ENCODE measurements around the gene CNTN5. TPM values are rescaled to one million over a fixed set of nuclear protein-coding genes. Genes with fewer than 3 reads are reported as not detected.

Gene CNTN5
- total and polyA plus RNA-seq, 10 of the 15 experiments (the other 5 are each of a cell fraction or from before 2014, with no cell fraction given): 0.01 TPM; not detected in 9

GRCh38 chr11:99708928-99709672 lies 688.4 kb downstream of the CNTN5 start:
- Histone ChIP-seq H3K9ac (ENCODE audit: control insufficient read depth, insufficient read depth, low read length) (no peak overlapping the region), H3K4me2 (ENCODE audit: control insufficient read depth, insufficient read depth) (no peak overlapping the region), H3K27me3 (replicated peaks in 1 of 2; ENCODE audit: control insufficient read depth in 2 of 2, insufficient read depth in 2 of 2, low read length in 1 of 2) (no peaks in the 10 kb centered on the region), H3K4me1 (ENCODE audit: control insufficient read depth, insufficient read depth, low read length) (no peaks in the 10 kb centered on the region), H3K79me2 (ENCODE audit: control insufficient read depth, insufficient read depth, low read length) (no peaks in the 10 kb centered on the region), H2AFZ (ENCODE audit: control insufficient read depth, low read depth, low read length) (no peak overlapping the region), H3K4me3 (no peak overlapping the region), H3K36me3 (ENCODE audit: control insufficient read depth in 2 of 2, insufficient read depth in 2 of 2, low read length in 1 of 2) (no peaks in the 10 kb centered on the region), H3K9me3 (replicated peaks; ENCODE audit: control insufficient read depth, insufficient read depth, low read length) (no peaks in the 10 kb centered on the region), H4K20me1 (ENCODE audit: control insufficient read depth, insufficient read depth) (no peaks in the 10 kb centered on the region), H3K27ac (ENCODE audit: control insufficient read depth, insufficient read depth) (no peak overlapping the region)
- DNase-seq (ENCODE audit: low read depth, low spot score) (no peak), FAIRE-seq (no peak), ATAC-seq (no peak)
- ChIA-PET RAD21 (ENCODE audit: unreplicated experiment) (no interaction called here), CTCF (interaction anchor here (0.6 kb wide), 1 partner anchor 327 kb away, joined by 4 read pairs; no protein-coding TSS in a partner anchor), SMC1A (ENCODE audit: uncharacterized antibody, unreplicated experiment) (interaction anchor here (1.3 kb wide), 1 partner anchor 11 kb away, joined by 5 read pairs; no protein-coding TSS in a partner anchor), POLR2A (no interaction called here)
- 8% methylated on average over 3 of the region's 3 CpGs for WGBS (ENCODE audit: insufficient coverage, insufficient replicate concordance, low lambda C conversion rate, missing lambda C conversion rate)
- no TSS peak for BruUV-seq (replicated peaks)
- TF ChIP-seq CREM (IDR thresholded peaks at IDR 0.05; ENCODE audit: low read depth) (no peak), RCOR1 (conservative IDR thresholded peaks at IDR 0.05; ENCODE audit: low read depth, low read length) (no peak), NR2C1 (IDR thresholded peaks at IDR 0.05) (no peak), ZNF622 (IDR thresholded peaks at IDR 0.05) (no peak), ZBTB4 (CRISPR knock-in tag; IDR thresholded peaks at IDR 0.05) (no peak), EP300 (IDR thresholded peaks at IDR 0.05; ENCODE audit: borderline replicate concordance in 1 of 2, control insufficient read depth in 1 of 2, low read depth in 2 of 2, low read length in 2 of 2) (no peak), STAT1 (conservative IDR thresholded peaks at IDR 0.05) (no peak), WRNIP1 (IDR thresholded peaks at IDR 0.05; ENCODE audit: borderline replicate concordance, low read depth, low read length) (no peak), ZNF384 (IDR thresholded peaks at IDR 0.05; ENCODE audit: borderline replicate concordance, low read depth, low read length) (no peak)
- TF ChIP-seq, protein P1, sequence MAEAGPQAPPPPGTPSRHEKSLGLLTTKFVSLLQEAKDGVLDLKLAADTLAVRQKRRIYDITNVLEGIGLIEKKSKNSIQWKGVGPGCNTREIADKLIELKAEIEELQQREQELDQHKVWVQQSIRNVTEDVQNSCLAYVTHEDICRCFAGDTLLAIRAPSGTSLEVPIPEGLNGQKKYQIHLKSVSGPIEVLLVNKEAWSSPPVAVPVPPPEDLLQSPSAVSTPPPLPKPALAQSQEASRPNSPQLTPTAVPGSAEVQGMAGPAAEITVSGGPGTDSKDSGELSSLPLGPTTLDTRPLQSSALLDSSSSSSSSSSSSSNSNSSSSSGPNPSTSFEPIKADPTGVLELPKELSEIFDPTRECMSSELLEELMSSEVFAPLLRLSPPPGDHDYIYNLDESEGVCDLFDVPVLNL (IDR thresholded peaks at IDR 0.05; ENCODE audit: low read depth, low read length): no peak
- TF ChIP-seq, protein P2, sequence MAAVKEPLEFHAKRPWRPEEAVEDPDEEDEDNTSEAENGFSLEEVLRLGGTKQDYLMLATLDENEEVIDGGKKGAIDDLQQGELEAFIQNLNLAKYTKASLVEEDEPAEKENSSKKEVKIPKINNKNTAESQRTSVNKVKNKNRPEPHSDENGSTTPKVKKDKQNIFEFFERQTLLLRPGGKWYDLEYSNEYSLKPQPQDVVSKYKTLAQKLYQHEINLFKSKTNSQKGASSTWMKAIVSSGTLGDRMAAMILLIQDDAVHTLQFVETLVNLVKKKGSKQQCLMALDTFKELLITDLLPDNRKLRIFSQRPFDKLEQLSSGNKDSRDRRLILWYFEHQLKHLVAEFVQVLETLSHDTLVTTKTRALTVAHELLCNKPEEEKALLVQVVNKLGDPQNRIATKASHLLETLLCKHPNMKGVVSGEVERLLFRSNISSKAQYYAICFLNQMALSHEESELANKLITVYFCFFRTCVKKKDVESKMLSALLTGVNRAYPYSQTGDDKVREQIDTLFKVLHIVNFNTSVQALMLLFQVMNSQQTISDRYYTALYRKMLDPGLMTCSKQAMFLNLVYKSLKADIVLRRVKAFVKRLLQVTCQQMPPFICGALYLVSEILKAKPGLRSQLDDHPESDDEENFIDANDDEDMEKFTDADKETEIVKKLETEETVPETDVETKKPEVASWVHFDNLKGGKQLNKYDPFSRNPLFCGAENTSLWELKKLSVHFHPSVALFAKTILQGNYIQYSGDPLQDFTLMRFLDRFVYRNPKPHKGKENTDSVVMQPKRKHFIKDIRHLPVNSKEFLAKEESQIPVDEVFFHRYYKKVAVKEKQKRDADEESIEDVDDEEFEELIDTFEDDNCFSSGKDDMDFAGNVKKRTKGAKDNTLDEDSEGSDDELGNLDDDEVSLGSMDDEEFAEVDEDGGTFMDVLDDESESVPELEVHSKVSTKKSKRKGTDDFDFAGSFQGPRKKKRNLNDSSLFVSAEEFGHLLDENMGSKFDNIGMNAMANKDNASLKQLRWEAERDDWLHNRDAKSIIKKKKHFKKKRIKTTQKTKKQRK (IDR thresholded peaks at IDR 0.05; ENCODE audit: low read depth, low read length): no peak
- in situ Hi-C loops (cut with MboI) (no loop called here), intact Hi-C loops (cut with micrococcal nuclease; ENCODE audit: unreplicated experiment) (no loop called here)
